A549 treated with Mapracorat at 1 μM for 4 hours (cell line): Measurements from ENCODE around the gene RASSF9. TPM values are rescaled to one million over a fixed set of nuclear protein-coding genes. Genes with fewer than 3 reads are reported as not detected.

ENCODE experiments used
- total RNA-seq: library from RNA; stranded (reverse); fragments of 200-300 nt; extraction: Qiagen RNA extraction; gene quantifications from 5 replicates; pipeline ENCODE4 v1.2.3, GENCODE V29; 2022

The RASSF9 gene
- total RNA-seq = 0.74 to 1.0 TPM (median 0.93 TPM) in 5 replicates

DNA sequence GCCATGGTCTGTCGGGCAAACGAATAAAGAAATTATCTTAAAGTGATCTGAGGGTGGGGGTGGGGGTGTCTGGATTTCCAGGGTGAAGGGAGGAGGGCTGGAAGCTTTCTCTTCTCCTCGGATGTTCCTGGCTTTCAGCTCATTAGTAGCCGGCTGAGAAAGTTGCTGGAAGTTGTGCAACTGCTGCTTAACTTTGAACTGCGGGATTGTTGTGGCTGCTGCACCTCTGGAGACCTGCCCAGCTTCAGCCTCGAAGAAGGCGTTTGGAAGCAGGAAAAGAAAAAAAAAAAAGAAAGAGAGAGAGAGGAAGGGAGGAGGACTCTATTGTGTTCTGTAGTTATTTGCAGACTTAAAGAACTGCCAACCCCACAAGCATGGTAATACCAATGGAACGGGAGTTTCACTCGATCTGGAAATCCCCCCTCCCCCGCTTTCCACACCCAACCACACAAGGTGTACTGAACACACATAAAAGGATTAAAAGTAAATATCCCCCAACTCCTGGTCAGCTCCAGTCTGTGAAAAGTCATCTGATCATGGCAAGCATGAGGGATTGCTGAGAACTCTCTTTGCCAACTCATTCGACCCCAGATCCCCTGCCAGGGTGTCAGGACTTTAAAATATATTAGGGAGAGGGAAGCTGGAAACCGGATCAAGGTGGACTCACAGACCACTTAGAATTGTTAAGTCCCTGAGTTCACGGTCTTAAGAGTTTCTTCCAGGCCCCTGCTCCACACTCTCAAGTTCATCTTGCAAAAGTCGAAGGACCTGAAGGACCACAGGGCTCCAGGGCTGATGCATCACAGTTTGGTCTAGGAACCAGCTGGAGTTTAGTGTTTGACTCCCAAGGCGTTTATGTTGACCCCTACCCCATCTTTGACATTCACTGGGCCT is at the start of gene RASSF9:
Gene RASSF9 (minus strand): TSS at position 213 of the 894 bp plus-strand sequence. CDS start 208 bp downstream, at position 5.

DNA sequence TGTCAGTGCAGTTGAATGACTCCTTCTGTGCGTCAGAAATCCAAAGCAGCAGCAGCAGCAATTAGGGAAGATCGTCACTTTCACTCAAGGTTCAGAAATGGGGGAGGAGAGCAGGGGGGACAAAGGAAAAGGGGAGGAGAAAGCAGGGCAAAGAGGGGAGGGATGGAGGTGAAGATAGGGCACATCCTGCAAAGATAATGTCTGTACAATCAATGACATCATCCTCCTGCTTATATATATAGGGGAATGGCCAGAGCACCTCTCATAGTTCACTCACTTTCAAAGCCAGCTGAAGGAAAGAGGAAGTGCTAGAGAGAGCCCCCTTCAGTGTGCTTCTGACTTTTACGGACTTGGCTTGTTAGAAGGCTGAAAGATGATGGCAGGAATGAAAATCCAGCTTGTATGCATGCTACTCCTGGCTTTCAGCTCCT is 37.8 kb upstream of the RASSF9 start, which contains the start of gene NTS:
Gene NTS (plus strand): TSS at position 265 of the 431 bp plus-strand sequence. CDS start 109 bp downstream, at position 374.

Other genes with a start within 250 kb of the RASSF9 start
- 56.7 to 95.4 TPM (median 84.3 TPM) in 5 replicates for gene NTS, start 37.9 kb upstream of the RASSF9 start, total RNA-seq